Measurements from ENCODE around the gene C12orf56.
"Not testable (repeated sequence)": the region's sequence is repeated elsewhere in the genome, so short reads cannot be mapped to it uniquely, and the experiment has no call there.

The C12orf56 gene

DNA sequence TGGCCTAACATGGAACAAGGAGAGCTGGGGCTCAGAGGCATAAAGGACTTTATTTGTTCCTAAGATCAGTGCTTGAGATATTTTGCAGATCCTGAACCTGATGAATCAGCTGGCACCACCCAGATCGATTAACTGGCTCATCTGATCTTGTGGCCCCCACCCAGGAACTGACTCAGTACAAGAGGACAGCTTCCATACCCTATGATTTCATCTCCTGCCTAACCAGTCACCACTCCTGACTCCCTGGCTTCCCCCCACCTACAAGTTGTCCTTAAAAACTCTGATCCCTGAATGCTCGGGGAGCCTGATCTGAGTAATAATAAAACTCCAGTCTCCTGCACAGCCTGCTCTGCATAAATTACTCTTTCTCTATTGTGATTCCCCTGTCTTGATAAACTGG, 5.1 kb downstream of the C12orf56 start:
- DNase-seq: no peak

DNA sequence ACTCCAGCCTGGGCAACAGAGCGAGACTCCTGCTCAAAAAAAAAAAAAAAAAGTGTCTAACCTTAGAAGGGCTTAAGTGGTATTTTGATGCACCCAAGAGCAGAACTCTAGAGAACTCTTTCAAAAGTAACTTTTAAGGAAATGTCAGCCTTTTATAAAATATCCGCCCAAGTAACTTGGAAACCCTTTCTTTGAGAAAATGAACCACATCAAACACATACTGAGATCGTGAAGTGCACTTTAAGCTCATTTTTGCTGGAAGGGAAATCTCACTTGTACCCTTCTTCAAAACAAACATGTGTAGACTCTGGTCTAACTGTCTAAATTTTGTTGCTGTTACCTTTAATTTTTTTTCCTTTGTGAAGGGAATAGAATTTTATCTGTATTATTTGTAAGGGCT, 5.5 kb downstream of the C12orf56 start:
- DNase-seq: peak; percentile 36

- no peak for DNase-seq
Observed at GRCh38 chr12:64383675-64384074, 6.9 kb downstream of the C12orf56 start.

GRCh38 chr12:64362721-64363305, 27.7 kb downstream of the C12orf56 start:
- DNase-seq: no peak

DNA sequence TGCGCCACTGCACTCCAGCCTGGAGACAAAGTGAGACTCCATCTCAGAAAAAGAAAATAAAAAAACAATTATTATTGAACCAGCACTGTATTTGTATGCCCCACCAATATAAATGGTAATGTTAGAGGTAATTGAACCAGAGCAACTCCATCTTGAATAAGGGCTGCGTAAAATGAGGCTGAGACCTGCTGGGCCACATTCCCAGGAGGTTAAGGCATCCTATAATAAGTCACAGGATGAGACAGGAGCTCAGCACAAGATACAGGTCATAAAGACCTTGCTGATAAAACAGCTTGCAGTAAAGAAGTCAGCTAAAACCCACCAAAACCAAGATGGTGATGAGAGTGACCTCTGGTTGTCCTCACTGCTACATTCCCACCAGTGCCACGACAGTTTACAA, 29.4 kb downstream of the C12orf56 start:
- DNase-seq: not testable (repeated sequence)

DNA sequence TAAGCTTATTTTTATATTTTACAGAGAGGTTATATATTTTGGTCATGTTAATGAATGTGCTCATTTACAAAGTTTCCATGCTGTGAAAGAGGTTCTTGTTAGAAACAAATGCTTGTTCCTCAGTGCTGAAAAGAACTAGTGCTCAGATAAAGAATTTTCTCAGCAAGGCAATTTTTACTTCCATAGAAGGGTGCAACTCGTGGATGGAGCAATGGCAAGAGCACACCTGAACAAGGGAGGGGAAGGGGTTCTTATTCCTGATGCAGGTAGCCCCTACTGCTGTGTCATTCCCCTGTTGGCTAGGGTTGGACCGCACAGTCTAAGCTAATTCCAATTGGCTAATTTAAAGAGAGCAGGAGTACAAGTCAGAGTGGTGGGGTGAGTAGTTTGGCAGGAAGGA, 34.3 kb downstream of the C12orf56 start:
- not testable (repeated sequence) for DNase-seq

- no peak for DNase-seq
Observed at GRCh38 chr12:64352181-64352580, 38.4 kb downstream of the C12orf56 start.

DNA sequence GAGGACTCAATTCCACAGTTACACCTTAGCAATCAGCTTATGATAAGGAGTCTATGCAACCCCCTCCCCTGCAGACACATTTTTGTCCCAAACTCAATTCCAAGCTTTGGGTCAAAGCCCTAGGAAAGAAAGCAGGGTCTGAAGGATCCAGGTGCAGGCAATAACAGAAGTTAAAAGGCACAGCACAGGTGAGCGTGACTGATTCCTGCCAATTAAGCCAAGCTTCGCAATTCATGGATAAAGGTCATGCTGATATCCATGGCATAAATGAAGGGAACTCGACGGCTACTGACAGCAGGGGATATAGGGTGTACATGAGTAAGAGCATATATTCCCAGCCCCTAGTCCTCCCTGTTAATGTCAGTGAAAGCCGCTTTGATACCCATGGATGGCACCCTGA, 39.3 kb downstream of the C12orf56 start:
- DNase-seq: no peak

- DNase-seq: no peak
Observed at GRCh38 chr12:64347630-64348029, 42.9 kb downstream of the C12orf56 start.

GRCh38 chr12:64344631-64345030, 45.9 kb downstream of the C12orf56 start:
- not testable (repeated sequence) for DNase-seq

DNA sequence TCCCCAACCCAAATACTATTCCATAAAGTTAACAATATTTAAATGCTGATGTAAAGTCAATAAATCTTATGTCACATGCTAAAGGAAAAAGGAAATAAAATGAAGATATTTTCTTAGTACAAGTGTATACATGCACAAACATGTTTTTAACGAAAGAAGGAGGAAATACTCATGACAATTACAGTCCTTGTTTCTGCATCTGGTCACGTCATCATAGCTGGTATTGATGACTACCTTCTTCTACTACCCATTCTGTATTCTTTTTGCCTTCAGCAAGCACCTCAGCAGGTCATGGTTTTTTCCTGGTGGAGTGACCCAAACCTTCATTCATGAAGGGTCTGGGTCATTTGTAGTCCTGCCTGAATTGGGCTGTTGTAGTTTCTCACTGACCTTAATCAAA, 50.0 kb downstream of the C12orf56 start:
- DNase-seq: not testable (repeated sequence)

DNA sequence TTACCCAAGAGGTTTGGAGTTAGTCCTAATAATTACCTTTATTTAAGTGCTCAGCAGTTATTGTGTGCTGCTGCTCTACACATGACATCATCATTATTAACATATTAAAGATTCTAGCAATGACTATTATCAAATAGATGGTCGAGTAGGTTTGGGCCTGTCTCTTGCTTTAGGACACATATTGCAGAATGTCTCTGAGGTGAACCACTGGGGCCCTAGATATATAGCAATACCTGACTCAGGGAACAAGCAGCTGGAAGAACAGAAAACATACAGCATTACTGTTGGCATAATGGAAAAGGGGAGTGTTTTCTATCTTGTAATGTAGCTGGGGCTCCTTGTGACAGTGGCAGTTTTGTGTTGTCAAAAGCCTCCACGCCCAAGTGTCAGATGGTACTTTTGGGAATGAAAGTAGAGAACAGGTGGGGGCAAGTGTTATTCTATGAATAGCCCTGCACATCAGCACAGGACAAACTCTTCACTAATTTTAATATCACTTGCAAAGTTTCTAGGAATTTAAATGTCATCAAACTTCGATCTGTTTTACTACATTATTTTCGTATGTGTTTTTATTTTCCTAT, 54.6 kb downstream of the C12orf56 start:
- DNase-seq: no peak

DNA sequence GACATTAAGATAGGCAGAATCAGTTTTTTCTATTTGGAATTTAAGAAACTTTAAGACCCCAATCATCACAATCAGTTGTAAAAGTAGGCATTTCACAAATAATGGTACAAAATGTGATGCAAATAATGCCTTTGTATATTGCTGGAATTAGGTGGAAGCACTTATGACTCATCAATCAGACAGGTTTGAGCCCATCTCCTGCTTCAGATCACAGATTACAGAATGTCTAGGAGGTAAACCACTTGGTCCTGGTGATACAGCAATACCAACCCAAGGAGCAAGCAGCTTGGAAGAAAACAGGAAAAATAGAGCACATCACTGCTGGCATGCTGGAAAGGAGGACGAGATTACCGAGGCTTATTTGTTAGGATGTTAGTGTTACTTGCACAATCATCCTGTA, 57.6 kb downstream of the C12orf56 start:
- no peak for DNase-seq

DNA sequence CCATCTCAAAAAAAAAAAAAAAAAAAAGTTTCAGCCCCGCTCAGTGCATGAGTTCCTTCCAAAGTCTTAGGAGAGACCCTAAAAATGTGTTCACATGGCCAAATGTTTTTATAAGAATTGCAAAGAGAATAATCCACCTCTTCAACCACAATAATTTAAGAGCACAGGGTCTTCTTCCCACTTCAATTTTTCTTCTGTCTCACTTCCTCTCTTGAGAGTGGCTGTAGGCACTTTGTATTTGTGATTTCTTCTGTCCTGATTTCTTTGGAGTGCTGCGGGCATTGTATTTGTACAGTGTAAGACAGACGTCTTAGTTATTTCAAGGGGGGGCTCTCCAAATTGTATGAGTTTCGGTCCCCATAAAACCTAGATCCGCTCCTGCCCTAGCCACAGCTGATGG, 58.3 kb downstream of the C12orf56 start:
- DNase-seq: no peak

- not testable (repeated sequence) for DNase-seq
Observed at GRCh38 chr12:64329031-64329710, 61.4 kb downstream of the C12orf56 start.

GRCh38 chr12:64325055-64325454, 65.5 kb downstream of the C12orf56 start:
- DNase-seq: no peak

- no peak for DNase-seq
Observed at GRCh38 chr12:64323476-64324225, 66.9 kb downstream of the C12orf56 start.

DNA sequence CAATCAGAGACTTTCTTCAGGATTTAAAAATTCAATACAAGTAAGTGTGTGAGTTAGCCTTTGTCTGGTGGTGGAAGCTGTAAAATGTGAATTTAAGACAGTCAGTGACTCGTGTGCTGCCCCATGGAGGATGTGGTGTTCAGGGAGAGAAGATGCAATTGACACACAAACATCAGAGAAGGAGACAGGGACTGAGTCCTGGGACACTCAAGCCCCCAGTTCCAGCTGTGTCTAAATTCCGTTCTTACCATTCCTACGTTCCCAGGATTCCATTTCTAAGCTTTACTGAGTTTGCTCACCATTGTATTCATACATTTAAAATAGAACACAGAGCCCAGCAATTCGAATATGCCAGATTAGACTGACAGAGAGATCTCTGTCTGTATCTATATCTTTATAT, 67.6 kb downstream of the C12orf56 start:
- DNase-seq: no peak

DNA sequence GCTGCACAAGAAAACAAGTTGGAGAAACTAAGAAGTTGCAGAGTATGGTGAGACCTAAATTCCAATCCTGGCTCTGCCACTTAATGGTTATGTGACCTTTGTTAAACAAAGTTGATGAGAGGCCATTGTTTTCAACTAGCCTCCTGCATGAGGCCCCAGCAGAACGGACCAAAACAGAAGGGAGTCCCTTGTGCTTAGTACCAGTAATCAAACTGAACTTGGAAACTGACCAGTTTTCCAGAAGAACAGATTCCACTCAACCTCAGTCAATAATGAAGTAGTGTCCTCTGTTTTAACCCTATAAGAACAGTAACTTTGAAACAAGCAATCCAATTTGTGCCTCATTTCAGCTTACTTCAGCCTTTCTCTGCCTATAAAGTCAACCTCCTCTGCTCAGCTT, 69.9 kb downstream of the C12orf56 start:
- no peak for DNase-seq

DNA sequence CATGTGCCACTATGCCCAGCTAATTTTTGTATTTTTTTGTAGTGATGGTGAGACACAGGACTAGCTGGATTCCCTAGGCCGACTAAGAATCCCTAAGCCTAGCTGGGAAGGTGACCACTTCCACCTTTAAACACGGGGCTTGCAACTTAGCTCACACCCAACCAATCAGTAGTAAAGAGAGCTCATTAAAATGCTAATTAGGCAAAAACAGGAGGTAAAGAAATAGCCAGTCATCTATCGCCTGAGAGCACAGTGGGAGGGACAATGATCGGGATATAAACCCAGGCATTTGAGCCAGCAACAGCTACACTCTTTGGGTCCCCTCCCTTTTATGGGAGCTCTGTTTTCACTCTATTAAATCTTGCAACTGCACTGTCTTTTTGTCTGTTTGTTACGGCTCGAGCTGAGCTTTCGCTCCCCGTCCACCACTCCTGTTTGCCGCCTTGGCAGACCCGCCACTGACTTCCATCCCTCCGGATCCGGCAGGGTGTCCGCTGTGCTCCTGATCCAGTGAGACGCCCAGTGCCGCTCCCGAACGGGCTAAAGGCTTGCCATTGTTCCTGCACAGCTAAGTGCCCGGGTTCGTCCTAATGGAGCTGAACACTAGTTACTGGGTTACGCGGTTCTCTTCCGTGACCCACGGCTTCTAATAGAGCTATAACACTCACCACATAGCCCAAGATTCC, 70.9 kb downstream of the C12orf56 start:
- DNase-seq: not testable (repeated sequence)

- DNase-seq: no peak
Observed at GRCh38 chr12:64318605-64319004, 72.0 kb downstream of the C12orf56 start.

GRCh38 chr12:64311877-64312276, 78.7 kb downstream of the C12orf56 start:
- DNase-seq: no peak

DNA sequence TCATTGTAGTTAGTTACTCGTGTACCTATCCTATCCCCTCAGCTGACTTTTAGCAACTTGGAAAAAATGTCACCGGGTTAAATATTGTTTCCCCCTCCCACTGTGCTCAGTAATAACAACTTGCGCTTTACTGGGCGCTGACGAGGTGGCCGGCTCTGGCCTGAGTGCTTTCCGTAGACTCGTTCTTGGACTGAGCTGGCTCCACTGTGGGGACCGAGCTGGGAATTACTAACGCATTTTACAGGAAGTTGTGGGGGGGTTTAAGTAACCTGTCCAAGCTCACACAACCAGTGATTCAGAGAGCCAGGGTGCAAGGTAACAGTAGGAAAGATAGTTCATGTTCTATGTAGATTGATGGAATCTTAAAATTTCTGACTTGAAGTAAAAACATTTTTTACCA, 86.0 kb downstream of the C12orf56 start:
- no peak for DNase-seq

Data from CD4-positive, alpha-beta T cell treated with Interleukin-10 for 1 hour (primary cell).